WERI-Rb-1 (cell line): ENCODE results near the gene TNRC6B.
"Not testable (repeated sequence)": the region's sequence is repeated elsewhere in the genome, so short reads cannot be mapped to it uniquely, and the experiment has no call there.

ENCODE experiments used
- DNase-seq: peaks from one replicate; pipeline ENCODE4 v3.0.0-alpha.2; 2020
- H3K27ac ChIP-seq: fragments of 250-450 bp; sonication (Bioruptor Pico); 2 replicates; pipeline ENCODE4 v1.5.1; 2020; ENCODE audit warnings: mild to moderate bottlenecking, moderate library complexity
- H3K27me3 ChIP-seq: fragments of 250-450 bp; sonication (Bioruptor Pico); 2 replicates; pipeline ENCODE4 v1.5.1; 2021; ENCODE audit warnings: mild to moderate bottlenecking, low read depth, moderate library complexity; ENCODE audit not compliant: insufficient read depth, severe bottlenecking
- H3K36me3 ChIP-seq: fragments of 250-450 bp; sonication (Bioruptor Pico); 2 replicates; pipeline ENCODE4 v1.5.1; 2020; ENCODE audit warnings: mild to moderate bottlenecking, moderate library complexity
- H3K4me3 ChIP-seq: 2 replicates; pipeline ENCODE4 v1.5.1; 2011; ENCODE audit warnings: low read depth, mild to moderate bottlenecking, control low read depth, low read length
- H3K9me3 ChIP-seq: fragments of 250-450 bp; sonication (Bioruptor Pico); 2 replicates; pipeline ENCODE4 v1.5.1; 2021; ENCODE audit warnings: mild to moderate bottlenecking, moderate library complexity; ENCODE audit not compliant: severe bottlenecking
- CTCF ChIP-seq: IDR thresholded peaks from 2 replicates; pipeline ENCODE4 v1.5.1; 2011; ENCODE audit warnings: low read depth, mild to moderate bottlenecking, control low read depth, inconsistent platforms, low read length

The TNRC6B gene

GRCh38 chr22:40305625-40306024 lies 127.9 kb downstream of the TNRC6B start:
- H3K4me3 ChIP-seq: no peak overlapping the region
- no peak for TF ChIP-seq CTCF
- no peak overlapping the region for H3K27ac ChIP-seq
- DNase-seq: no peak
- H3K9me3 ChIP-seq: no peaks in the 10 kb centered on the region
- H3K27me3 ChIP-seq: no peaks in the 10 kb centered on the region
- peaks cover 23% of the 10 kb centered on the region for H3K36me3 ChIP-seq

GRCh38 chr22:40308999-40309573 lies 131.4 kb downstream of the TNRC6B start:
- Histone ChIP-seq H3K27me3 (no peaks in the 10 kb centered on the region), H3K9me3 (no peaks in the 10 kb centered on the region), H3K36me3 (peaks cover 31% of the 10 kb centered on the region), H3K27ac (no peak overlapping the region), H3K4me3 (no peak overlapping the region)
- TF ChIP-seq CTCF: no peak
- no peak for DNase-seq

GRCh38 chr22:40309631-40310030 lies 131.9 kb downstream of the TNRC6B start:
- Histone ChIP-seq H3K27me3 (no peaks in the 10 kb centered on the region), H3K27ac (no peak overlapping the region), H3K36me3 (peaks cover 35% of the 10 kb centered on the region), H3K4me3 (no peak overlapping the region), H3K9me3 (no peaks in the 10 kb centered on the region)
- TF ChIP-seq CTCF: no peak
- no peak for DNase-seq

GRCh38 chr22:40310081-40310767 lies 132.5 kb downstream of the TNRC6B start:
- Histone ChIP-seq H3K27me3 (no peaks in the 10 kb centered on the region), H3K4me3 (no peak overlapping the region), H3K36me3 (peaks cover 41% of the 10 kb centered on the region), H3K9me3 (no peaks in the 10 kb centered on the region), H3K27ac (no peak overlapping the region)
- no peak for DNase-seq
- TF ChIP-seq CTCF: no peak

- peaks cover 44% of the 10 kb centered on the region for H3K36me3 ChIP-seq
- no peak overlapping the region for H3K27ac ChIP-seq
- no peak for DNase-seq
- no peak overlapping the region for H3K4me3 ChIP-seq
- no peak for TF ChIP-seq CTCF
- H3K27me3 ChIP-seq: no peaks in the 10 kb centered on the region
- H3K9me3 ChIP-seq: no peaks in the 10 kb centered on the region
Observed at GRCh38 chr22:40310768-40311120, 133.0 kb downstream of the TNRC6B start.

GRCh38 chr22:40311646-40312045 lies 133.9 kb downstream of the TNRC6B start:
- not testable (repeated sequence) for H3K4me3 ChIP-seq, H3K27me3 ChIP-seq, DNase-seq, H3K27ac ChIP-seq, H3K9me3 ChIP-seq
- peaks cover 50% of the 10 kb centered on the region for H3K36me3 ChIP-seq
